DMS 273 (cell line): ENCODE results near the gene FOXS1.
A peak's percentile ranks its signal among the peaks of the same experiment; 100 is the strongest.
"Not testable (repeated sequence)": the region's sequence is repeated elsewhere in the genome, so short reads cannot be mapped to it uniquely, and the experiment has no call there.

Experiments used
- DNase-seq: peaks from one replicate; lab custom pipeline; 2025; ENCODE audit not compliant: unreplicated experiment; lab: John Stamatoyannopoulos, UW

The FOXS1 gene

DNA sequence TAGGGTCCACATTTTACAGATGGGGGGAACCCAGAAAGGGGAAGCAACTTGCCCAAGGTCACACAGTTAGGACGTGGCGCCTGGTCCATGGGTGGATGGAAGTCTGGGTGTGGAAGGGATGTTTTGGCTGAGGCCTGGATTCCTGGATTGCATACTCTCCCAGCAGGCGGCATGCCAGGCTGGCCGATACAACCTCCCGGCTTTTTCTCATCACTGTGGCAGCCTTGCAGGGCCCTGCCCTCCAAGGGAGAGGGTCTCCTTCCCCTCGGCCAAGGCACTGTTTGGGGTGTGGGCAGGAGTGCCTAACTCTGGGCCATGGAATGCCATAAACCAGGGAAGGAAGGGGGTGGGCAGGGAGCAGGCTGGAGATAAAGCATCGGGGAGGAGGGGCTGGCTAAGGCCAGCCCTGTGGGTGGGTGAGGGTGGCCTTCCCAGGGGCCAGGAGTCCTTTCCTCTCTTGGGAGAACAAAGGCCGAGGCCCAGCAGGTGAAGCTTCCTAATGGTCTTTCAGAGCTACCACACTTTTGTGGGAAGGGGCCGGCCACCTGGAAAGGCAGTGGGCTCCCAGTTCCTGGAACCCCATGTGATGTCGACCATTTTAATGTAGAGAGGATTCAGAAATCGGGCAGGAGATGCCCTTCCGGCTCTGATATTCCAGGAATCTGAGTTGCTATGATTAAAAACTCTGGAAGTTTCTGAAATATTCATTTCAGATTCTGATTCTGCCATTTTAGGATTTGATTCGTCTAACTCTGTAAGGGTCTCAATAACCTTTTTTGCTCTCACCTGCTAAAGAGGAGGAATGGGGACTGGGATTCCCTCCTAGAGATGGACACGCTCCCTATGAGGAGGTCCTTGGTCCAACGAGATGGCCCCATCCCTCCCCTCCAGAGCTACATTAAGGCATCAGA lies 4.2 kb downstream of the FOXS1 start:
- DNase-seq = no peak

DNA sequence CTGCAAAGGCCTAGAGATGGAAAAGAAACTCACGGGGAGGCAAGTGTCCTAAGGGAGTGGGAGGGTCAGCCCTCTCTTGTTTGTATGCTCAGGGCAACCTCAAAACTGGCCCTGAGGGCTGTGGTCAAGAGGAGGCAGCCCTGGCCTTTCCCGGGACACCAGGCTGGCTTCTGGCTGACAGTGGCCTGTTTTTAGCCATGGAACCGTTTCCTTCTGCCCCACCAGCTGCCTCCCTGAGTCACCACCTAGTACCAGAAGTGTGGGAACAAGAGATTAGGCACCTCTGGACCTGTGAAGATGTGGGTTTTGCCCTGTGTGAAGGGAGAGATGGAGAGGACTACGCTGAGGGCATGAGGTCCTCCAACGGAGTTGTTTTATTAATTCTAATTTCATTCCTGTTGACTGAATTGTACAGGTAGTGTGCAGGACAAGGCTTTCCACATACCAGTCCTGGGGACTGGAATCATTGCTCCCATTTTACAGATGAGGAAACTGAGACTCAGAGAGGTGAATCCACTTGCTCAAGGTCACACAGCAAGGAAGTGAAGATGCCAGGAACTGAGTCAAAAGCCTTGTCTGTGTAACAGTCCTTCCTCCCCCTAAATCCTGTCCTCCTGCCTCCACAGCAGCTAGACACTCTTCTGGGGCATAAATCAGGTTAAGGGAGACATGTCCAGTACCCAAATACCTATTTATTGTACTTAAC lies 5.5 kb downstream of the FOXS1 start:
- no peak for DNase-seq

DNA sequence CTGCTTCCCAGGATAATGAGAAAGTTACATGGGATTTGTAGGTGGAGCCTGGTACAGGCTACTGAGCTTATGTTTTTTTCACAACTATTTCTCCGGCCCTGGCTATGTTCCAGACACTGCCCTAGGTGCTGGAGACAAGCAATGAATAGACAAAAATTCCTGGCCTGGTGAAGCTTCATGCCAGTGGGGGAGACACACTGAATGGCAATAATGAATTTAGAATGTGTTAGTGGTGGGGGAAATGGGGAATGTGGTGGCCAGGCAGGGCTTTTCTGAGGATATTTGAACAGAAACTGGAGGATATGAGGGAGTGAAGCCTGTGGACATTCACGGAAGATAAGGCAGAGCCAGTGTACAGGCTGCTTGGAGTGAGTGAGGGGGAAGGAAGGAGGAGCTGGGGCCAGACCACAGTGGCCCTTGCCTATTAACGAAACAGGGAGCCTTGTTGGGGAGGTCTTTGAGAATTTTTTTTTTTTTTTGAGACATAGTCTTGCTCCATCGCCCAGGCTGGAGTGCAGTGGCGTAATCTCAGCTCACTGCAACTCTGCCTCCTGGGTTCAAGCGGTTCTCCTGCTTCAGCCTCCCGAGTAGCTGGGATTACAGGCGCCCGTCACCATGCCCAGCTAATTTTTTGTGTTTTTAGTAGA lies 6.6 kb downstream of the FOXS1 start:
- DNase-seq = no peak

DNA sequence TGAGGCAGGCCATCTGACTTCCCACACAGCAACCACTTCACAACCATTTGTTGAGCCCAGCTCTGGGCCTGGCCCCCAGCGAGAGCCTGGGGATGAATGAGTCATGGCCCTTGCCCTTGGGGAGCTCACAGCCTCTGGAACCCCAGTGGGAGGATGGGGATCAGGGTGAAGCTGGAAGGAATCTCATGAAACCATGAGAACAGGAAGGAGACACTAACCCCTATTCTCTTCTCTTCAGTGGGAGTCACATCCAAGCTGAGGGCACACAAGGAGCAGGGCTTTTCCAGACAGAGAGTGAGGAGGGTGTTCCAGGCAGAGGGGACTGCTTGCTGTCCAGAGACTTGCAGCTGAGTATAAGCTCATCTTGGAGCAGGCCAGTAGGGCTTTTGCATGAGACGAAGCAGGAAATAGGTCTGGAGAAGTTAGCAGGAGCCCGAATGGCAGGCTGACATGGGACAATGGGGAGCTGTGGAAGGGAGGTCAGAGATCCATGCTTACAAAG lies 7.5 kb downstream of the FOXS1 start:
- no peak for DNase-seq

DNA sequence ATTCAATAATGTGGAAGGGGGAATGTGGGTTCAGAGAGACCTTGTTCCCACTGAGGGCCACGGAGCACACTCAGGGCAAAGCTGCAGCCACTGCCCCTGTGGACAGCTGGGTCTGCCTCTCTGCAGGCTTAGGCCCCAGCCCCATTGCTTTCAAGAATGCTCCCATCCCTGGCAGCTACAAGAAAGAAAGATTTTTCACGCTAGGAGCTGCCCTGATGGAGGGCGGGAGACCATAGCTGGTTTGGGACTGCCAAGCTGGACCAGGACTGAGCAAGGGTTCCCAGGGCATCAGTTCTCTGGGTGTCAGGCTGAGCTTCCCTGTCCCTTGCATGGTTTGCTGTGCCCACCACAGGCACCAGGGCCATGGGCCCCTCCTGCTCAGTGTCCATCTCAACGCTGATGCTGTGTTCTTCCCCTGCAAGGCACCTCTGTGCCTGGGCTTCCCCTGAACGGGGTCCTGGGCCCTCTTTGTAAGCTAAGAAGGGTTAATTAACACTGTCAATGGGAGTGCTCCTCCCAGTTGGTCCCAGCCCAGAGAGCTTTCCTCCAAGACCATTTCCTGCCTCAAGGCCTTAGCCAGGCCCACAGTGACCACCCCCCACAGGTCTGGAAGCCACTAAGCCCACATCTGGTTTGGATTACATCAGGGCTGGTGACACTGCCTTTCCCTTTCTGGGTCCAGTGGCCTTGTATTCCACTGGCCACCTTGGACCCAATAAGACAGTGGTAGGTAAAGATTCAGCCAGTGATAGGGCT lies 8.4 kb downstream of the FOXS1 start:
- DNase-seq = no peak

DNA sequence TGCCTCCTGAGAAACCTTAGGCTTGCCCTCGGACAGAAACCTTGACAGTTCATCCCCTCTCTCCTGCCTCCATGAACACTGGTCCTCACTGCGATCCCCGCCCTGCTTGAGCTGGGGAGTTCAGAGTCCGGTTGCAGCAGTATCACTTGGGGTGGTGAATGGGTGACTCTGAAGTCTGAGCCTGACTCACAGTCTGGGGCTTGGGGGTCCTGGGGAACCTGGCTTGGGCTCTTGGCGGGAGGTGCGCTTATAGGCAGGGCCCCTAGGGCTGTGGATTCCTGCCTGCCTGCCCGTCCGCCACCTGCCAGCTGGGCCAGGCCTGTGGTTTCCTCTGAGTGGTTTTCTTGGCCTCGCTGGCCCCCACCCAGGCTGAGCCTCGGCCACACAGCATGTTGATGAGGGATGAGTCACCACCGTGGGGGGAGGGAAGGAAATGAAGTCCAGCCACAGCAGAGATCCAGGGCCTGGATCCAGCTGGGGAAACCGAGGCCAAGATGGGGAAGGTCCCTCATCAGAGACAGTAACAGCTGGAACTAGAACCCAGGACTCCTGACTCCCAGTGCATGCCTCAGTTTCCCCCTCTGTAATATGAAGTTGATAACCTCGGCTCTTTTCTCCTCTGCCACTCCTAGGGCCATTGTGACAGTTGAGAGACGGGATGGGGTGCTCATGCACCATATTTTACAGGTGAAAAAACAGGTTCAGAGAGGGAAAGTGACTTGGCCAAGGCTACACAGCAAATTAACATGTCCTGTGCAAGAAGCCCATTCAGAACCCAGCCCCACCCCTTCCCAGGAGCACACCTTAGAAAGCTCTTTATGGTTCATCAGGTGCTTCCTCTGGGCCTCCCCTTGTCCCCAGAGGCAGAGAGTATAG lies 9.2 kb downstream of the FOXS1 start:
- DNase-seq = peak; percentile 82

DNA sequence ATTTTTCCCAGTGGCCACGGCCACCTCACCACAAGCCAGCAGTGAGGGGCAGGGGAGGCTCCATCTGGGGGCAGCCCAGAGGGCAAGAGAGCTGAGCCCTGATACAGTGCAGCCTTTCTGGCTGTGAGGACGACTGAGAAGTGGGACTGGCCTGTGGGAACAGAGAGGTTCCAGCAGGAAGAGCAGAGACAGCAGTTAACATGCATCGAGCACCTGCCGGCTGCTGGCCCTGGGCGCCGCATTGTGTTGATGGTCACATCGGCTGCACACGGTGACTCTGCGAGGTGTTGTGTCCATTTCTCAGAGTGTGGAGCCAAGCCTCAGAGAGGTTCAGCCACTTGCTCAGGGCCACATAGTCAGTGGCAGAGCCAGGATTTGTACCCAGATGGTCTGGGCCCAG lies 9.8 kb downstream of the FOXS1 start:
- DNase-seq = no peak

DNA sequence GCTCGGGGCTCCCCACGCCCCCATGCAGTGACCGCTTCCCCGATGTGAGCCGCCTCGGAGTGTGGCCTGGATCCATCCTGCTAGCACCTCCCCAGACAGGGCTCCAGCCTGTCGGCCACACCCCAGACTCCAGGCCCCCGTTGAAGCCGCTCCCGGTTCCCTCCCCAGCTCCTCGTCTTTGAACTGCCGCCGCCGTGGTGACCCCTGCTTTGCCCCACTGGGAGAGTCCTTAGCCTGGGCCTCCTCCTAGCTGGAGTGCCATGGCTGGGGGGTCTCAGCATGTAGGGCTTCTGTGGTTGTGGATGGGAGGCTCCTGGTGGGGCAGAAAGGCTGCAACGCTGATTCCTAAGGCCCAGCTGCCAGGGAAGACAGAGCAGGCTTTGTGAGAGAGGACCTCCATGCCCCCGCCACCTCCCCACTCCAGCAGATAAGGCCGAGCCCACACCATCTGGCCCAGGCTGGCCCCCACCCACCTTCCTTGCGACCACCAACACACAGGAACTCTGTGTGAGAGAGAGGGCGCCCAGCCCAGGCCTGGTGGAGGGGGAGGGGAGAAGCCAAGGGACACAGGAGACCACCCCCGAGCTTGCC lies 11.4 kb downstream of the FOXS1 start:
- no peak for DNase-seq

DNA sequence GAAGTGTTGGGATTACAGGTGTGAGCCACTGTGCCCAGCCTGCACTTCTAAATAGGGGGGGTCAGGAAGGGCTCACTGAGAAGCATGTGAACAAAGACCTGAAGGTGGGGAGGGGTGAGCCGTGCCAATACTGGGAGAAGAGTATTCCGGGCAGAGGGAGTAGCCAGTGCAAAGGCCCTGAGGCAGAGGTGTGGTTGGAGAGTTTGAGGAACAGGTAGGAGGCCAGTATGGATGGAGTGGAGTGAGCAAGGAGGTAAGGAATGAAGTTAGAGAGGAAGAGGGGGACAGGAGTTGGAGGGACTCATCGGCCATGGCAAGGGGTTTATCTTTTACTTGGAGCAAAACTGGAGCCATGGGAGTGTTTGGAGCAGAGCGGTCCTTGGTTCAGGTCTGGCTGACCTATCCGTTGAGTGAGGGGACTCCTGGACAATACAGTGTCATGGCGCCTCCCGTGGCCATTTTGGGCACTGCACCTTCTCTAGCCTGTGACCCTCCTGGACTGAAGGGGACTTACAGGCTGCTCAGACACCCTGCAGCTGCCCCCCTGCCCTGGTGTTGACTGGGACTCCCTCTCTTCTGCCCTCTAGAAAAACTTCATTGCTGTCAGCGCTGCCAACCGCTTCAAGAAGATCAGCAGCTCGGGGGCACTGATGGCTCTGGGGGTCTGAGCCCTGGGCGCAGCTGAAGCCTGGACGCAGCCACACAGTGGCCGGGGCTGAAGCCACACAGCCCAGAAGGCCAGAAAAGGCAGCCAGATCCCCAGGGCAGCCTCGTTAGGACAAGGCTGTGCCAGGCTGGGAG lies 12.1 kb downstream of the FOXS1 start:
- peak; percentile 79 for DNase-seq

DNA sequence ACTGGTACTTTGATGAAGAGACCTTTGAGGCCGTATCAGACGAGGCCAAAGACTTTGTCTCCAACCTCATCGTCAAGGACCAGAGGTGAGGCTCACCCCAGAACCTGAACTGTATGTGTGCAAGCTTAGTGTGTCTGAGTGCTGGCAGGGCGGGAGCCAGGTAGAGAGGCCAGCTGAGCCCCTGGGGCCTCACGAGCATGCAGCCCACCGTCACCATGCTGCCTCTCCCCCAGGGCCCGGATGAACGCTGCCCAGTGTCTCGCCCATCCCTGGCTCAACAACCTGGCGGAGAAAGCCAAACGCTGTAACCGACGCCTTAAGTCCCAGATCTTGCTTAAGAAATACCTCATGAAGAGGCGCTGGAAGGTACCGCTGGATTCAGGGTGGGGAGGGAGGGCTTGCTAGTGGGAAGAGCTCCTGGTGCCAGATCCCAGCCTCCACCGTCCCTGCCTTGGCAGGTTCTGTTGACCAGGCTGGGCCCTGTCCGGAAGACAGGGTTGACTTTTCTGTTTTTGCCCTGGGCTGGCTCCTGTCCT lies 13.6 kb downstream of the FOXS1 start:
- no peak for DNase-seq

DNA sequence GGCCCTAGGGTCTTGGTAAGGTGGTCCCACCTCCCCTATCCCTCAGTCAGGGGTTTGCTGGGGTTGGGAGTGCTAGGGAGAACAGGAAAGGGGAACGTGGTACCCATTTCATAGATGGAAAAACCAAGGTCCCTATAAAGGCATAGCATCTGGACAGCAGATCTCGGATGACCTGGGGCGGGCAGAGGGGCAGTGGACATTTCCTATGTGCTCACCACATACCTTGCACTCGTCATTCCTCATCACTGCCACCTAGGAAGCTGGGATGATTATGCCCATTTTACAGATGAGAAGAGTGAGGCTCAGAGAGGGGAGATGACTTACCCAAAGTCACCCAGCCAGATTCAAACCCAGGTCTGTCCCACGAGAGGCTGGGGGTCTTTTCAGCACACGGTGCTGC lies 14.2 kb downstream of the FOXS1 start:
- DNase-seq = no peak

DNA sequence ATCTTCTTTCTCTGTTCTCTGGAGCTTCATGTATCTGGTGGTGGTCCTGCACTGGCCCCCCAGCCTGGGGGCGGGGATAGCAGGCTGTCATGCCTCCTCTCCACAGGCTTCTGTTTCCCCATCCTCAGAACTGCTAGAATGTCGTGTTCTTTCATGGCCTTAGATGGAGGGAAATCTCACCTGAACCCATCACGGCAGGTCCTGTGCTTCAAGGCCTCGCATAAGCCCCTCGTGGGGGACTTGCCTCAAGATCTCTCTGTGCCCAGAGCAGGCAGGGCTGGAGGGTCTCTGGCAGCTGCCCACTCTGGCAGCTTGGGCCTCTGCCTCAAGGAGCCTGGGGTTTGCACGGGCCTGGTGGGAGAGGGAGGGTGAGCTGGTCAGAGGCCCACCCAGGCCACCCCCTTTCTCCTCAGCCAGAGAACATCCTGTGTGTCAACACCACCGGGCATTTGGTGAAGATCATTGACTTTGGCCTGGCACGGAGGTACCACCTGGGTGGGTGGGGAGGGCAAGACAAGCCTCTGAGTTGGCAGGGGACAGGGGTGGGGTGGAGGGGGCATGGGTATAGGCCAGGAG lies 14.9 kb downstream of the FOXS1 start:
- DNase-seq = no peak

DNA sequence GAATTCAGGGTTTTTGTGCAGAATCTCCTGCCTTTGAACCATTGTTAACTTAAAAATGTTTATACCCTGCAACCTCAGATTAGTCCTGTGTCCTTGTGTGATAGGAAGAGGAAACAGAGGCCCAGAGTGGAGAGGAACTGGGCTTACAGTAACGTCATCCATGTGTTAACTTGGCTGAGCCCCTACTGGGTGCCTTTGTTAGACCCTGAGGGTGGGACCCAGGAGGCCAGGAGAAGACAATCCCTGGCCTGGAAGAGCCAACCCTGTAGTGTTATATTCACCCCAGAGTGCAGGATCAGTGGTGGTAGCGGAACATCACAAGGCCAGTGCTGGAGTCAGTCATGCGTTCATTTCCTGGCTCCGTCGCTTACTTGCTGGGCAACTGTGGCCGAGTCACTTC lies 15.7 kb downstream of the FOXS1 start:
- DNase-seq = no peak

DNA sequence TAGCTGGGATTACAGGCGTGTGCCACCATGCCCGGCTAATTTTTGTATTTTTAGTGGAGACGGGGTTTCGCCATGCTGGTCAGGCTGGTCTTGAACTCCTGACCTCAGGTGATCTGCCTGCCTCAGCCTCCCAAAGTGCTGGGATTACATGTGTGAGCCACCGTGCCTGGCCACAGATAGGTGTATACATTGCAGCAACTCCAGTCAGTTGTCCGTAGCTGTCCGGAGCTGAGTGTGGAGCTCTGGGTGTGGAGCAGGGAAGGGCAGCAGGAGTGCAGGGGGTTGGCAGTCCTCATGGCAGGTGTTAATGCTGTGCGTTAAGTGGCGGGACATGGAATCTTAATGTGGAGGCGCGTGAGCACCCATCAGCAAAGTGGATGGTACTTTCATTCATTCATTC lies 17.4 kb downstream of the FOXS1 start:
- not testable (repeated sequence) for DNase-seq

DNA sequence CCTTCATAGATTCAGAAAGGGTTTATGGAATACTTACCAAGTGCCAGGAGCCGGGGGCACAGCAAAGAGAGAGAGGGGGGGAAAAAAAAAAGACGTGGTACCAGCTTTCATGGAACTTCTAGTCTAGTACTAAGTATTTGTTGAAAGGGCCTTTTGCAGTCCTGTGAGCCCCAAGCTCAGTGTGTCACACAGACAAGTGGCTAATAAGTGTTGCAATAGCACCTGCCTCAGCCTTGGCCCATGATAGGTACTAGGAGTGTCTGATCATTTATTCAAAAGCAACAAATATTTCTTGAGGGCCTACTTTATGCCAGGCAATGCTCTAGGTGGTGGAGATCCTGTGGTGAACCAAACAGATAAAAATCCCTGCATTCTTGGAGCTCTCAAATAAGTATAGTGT lies 18.3 kb downstream of the FOXS1 start:
- DNase-seq = no peak

DNA sequence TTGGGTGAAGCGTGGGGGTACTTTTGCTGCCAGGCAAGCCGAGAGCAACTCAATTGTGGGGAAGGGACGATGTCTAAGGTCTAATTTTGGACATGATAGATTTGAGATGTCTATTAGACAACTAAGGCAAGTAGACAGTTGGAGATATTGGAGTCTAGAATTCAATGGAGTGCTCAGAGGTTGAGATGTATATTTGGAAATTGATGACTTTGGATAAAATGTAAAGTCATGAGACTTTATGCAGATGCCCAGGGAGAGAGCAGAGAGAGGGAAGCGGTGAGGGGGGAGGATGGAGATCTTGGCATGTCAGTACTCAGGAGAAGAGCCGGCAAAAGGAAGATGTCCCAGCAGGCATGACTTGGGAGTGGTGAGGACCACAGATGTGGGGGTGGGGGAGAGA lies 19.3 kb downstream of the FOXS1 start:
- DNase-seq = no peak

DNA sequence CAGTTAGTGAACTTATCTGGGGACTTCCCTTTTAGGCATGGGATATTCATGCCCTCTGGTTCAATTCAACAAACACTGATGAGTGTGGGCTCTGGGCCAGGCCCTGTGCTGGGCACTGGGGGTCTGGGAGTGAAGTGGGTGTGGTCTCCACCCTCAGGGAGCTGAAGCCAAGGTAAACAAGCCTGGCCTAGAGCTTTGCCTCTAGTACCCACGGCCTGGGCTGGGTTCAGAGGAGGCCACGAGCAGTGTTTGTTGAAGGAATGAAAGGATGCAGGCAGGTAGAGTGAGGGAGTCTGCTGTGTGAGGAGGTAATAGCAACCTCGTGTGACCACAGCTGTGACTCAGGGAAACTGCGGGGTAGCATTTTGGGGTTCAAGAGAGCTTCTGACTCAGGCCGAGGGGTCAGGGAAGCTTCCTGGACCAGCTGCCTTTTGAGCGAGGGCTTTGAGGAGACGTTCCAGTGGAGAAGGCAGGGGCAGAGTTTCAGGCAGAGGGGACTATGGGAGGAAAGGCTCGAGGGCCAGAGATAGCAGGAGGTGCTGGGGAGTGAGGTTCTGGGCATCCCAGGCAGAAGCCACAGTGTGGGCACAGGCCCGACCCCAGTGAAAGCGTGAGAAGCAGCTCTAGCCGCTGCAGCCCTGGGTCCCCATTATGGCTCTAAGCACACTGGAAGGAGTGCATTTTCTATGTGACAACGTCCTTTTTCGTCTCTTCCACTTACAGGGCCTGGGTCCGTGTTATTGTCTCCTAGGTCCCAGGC lies 20.7 kb downstream of the FOXS1 start:
- DNase-seq = no peak

DNA sequence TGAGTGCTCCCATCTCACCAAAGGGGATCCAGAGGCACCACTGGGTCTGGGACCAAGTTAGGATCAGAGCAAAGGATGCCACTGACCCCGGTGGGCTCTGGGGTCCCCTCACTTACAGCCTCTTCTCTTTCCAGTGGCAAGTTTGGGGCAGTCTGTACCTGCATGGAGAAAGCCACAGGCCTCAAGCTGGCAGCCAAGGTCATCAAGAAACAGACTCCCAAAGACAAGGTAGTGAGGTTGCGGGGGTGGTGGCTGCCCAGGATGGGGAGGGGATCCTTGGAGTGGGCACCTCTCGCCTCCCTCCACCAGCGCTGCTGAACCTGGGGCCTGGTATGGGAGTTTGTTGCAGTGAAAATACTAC lies 21.3 kb downstream of the FOXS1 start:
- no peak for DNase-seq
